Ovary (tissue), 9 donors: ENCODE measurements around the gene SPATA31C1. TPM values are rescaled to one million over a fixed set of nuclear protein-coding genes. Genes with fewer than 3 reads are reported as not detected.

ENCODE experiments used
- DNase-seq, 5 donors: peaks; one replicate each; pipeline ENCODE4 v3.0.0-alpha.2; 2019 to 2020
- H3K27ac ChIP-seq, 2 donors: fragments of 200-600 bp; one replicate each; pipeline versions ENCODE4 v1.5.1 to v1.8.0; 2019 to 2022
- H3K27me3 ChIP-seq: fragments of 200-600 bp; one replicate; pipeline ENCODE4 v1.8.0; 2022
- H3K36me3 ChIP-seq: fragments of 200-600 bp; sonication (generic); one replicate; pipeline ENCODE4 v1.5.1; 2019
- H3K4me1 ChIP-seq: one replicate; pipeline ENCODE4 v1.8.1; 2013; ENCODE audit warnings: mild to moderate bottlenecking, moderate library complexity; ENCODE audit not compliant: insufficient read depth
- H3K4me3 ChIP-seq: fragments of 200-600 bp; sonication (generic); one replicate; pipeline ENCODE4 v1.5.1; 2017
- H3K9me3 ChIP-seq, 2 donors: fragments of 200-600 bp in 1 of 2; sonication (generic) in 1 of 2; one replicate each; pipeline versions ENCODE4 v1.5.1 to v1.8.1; 2013 to 2019; ENCODE audit warnings: mild to moderate bottlenecking in 1 of 2, moderate library complexity in 1 of 2
- EP300 ChIP-seq: sonication (generic); formaldehyde crosslinking; IDR thresholded peaks from one replicate; pipeline ENCODE4 v1.6.1; 2017; ENCODE audit warnings: antibody characterized with exemption
- POLR2A ChIP-seq: fragments of 450-650 bp; IDR thresholded peaks from one replicate; pipeline ENCODE4 v1.6.1; 2017; ENCODE audit warnings: antibody characterized with exemption, mild to moderate bottlenecking, moderate library complexity
- WGBS, 3 donors: extraction: QIAGEN DNeasy Blood & Tissue Kit in 1 of 3; methylation state at CpG; one replicate each; pipeline versions ENCODE4 v1.1.5 to v1.1.7; 2013 to 2017; 5-methylcytosine and 5-hydroxymethylcytosine counted together
- intact Hi-C, 4 donors: fragments of 100-400 bp; cut with DNase I; formaldehyde crosslinking; loops; one replicate each; pipeline versions ENCODE4 v1.11.0 to v1.15.1; 2022 to 2023
- polyA plus RNA-seq, 2 donors: library from polyadenylated mRNA; stranded (reverse); fragments of 200-250 nt in 1 of 2; fragments of 350-450 nt in 1 of 2; fragmentation: Illumina TruSeq in 1 of 2; extraction: RNeasy Lipid Tissue Mini Kit (QIAGEN cat#74804) in 1 of 2; gene quantifications; one replicate each; pipeline ENCODE4 v1.2.3, GENCODE V29; 2013 to 2014
- total RNA-seq, 7 donors: library from RNA; depleted of rRNA in 2 of 7; stranded (reverse); fragments of >200 nt in 2 of 7; fragmentation: NEBNext Ultra II Directional in 3 of 7; extraction: Animal tissue kit (Norgen Biotek cat#: 25700) in 3 of 7; gene quantifications; one replicate each; pipeline versions ENCODE4 v1.1.0 to v1.2.4, GENCODE V29; 2016 to 2023
- TF ChIP-seq, protein P1 (sequence below), 3 donors: fragments of 450-650 bp in 2 of 3; fragments of 200-600 bp in 1 of 3; IDR thresholded peaks; one replicate each; pipeline versions ENCODE4 v1.5.1 to v1.8.0; 2016 to 2022; ENCODE audit warnings: antibody characterized with exemption in 3 of 3, mild to moderate bottlenecking in 1 of 3
- donor health status: DM: no; HTN: no; CAD: no; lungs with moderate emphysema.
- donor health status: DM: no; HTN: no; CAD: no.
- donor health status: Bipolar disorder and iron deficiency.
- donor health status: DM: yes; HTN: yes; CAD: no.
- donor health status: DM: no; HTN: no; CAD: no.
- donor health status: DM: yes; HTN: yes; CAD: no.

SPATA31C1 gene
- total and polyA plus RNA-seq, 9 donors = not detected

DNA sequence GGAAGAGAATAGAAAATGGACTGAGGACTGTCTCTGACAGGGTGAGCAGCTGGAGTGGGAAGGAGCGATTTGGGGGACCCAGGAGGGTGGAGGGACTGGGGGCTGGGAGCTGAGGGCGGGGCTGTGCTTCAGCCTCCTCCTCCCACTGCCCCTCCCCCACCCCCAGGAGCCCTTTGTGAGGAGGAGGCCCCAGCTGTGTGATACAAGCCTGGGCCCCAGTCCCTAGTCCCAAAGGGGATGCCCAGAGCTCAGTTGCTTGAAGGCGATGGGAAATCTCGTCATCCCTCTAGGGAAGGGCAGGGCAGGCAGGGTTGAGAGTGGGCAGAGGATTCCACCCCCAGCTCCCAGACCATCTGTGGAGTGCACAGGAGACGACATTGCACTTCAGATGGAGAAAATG, 35.1 kb upstream of the SPATA31C1 start, which contains the start of gene SPATA31E1:
TSS of gene SPATA31E1 (plus strand) at position 251 of the 400 bp plus-strand sequence. CDS start at position 266, 15 bp downstream.
- peak in 1 of 5 donors; percentile 6 for DNase-seq
- TF ChIP-seq POLR2A = no peak
- TF ChIP-seq EP300 = no peak
- TF ChIP-seq, protein P1, sequence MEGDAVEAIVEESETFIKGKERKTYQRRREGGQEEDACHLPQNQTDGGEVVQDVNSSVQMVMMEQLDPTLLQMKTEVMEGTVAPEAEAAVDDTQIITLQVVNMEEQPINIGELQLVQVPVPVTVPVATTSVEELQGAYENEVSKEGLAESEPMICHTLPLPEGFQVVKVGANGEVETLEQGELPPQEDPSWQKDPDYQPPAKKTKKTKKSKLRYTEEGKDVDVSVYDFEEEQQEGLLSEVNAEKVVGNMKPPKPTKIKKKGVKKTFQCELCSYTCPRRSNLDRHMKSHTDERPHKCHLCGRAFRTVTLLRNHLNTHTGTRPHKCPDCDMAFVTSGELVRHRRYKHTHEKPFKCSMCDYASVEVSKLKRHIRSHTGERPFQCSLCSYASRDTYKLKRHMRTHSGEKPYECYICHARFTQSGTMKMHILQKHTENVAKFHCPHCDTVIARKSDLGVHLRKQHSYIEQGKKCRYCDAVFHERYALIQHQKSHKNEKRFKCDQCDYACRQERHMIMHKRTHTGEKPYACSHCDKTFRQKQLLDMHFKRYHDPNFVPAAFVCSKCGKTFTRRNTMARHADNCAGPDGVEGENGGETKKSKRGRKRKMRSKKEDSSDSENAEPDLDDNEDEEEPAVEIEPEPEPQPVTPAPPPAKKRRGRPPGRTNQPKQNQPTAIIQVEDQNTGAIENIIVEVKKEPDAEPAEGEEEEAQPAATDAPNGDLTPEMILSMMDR (IDR thresholded peaks at IDR 0.05) = no peak
- no peak within 1 kb of the TSS for H3K4me3 ChIP-seq

DNA sequence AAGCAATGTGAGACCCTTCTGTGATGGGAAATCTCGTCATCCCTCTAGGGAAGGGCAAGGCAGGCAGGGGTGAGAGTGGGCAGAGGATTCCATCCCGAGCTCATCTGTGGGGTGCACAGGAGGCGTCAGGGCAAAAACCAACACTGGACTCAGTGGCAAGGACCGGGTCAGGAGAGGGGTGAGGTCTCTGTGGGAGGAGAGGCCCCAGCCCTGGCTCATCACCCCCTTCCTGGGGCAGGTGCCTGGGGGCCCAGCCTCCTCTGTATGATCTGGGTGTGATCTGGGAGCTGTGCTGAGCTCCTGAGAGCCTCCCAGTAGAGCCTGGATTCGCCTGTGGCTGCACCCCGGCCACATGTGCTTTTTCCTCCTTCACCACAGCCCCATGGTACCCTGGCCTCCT, 34.5 kb upstream of the SPATA31C1 start:
- Histone ChIP-seq H3K27me3 (no peaks in the 10 kb centered on the region), H3K27ac (no peak overlapping the region), H3K4me1 (no peaks in the 10 kb centered on the region), H3K4me3 (no peak overlapping the region), H3K9me3 (no peaks in the 10 kb centered on the region), H3K36me3 (no peaks in the 10 kb centered on the region)
- WGBS, 3 donors = 86 to 89% (median 87%) methylated on average over 6 of the region's 6 CpGs
- intact Hi-C loops = no loop called here
- peak in 1 of 5 donors; percentile 2 for DNase-seq
- TF ChIP-seq, protein P1 (IDR thresholded peaks at IDR 0.05) = no peak
- TF ChIP-seq EP300 = no peak
- TF ChIP-seq POLR2A = no peak

More for the DNA sequence above, 35.1 kb upstream of the SPATA31C1 start, which contains the start of gene SPATA31E1:
- Histone ChIP-seq H3K9me3 (no peaks in the 10 kb centered on the region), H3K36me3 (no peaks in the 10 kb centered on the region), H3K27ac (no peak within 1 kb of the TSS), H3K4me1 (no peaks in the 10 kb centered on the region), H3K27me3 (no peaks in the 10 kb centered on the region)
- intact Hi-C loops = no loop called here
- 86 to 92% (median 88%) methylated on average over 5 of the region's 5 CpGs for WGBS, 3 donors

DNA sequence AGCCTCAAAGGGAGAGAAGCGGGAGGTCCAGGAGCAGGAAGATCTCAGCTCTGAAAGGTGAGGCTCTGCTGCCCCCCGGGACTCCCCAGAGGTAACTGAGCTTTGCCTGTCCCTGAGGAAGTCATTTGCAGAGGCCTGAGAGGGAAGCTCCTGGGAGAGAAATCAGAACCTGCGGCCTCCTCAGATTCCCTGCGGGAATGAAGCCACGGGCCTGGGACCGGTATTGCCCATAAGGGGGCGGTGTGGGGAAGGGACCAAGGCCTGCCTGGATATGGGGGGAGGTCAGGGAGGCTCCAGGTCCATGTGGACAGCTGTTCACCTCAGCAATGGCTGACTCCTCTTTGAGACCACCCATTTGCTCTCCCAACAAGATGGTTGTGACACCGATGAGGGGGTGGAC, 33.8 kb upstream of the SPATA31C1 start:
- 78 to 89% (median 84%) methylated on average over 8 of the region's 8 CpGs for WGBS, 3 donors
- H3K4me1 ChIP-seq = no peaks in the 10 kb centered on the region
- DNase-seq = peak in 1 of 5 donors; percentile 3
- H3K27me3 ChIP-seq = no peaks in the 10 kb centered on the region
- no peaks in the 10 kb centered on the region for H3K36me3 ChIP-seq
- no peak overlapping the region for H3K27ac ChIP-seq
- intact Hi-C loops = no loop called here
- TF ChIP-seq EP300 (no peak), POLR2A (no peak)
- TF ChIP-seq, protein P1 (IDR thresholded peaks at IDR 0.05) = no peak
- no peaks in the 10 kb centered on the region for H3K9me3 ChIP-seq
- H3K4me3 ChIP-seq = no peak overlapping the region

DNA sequence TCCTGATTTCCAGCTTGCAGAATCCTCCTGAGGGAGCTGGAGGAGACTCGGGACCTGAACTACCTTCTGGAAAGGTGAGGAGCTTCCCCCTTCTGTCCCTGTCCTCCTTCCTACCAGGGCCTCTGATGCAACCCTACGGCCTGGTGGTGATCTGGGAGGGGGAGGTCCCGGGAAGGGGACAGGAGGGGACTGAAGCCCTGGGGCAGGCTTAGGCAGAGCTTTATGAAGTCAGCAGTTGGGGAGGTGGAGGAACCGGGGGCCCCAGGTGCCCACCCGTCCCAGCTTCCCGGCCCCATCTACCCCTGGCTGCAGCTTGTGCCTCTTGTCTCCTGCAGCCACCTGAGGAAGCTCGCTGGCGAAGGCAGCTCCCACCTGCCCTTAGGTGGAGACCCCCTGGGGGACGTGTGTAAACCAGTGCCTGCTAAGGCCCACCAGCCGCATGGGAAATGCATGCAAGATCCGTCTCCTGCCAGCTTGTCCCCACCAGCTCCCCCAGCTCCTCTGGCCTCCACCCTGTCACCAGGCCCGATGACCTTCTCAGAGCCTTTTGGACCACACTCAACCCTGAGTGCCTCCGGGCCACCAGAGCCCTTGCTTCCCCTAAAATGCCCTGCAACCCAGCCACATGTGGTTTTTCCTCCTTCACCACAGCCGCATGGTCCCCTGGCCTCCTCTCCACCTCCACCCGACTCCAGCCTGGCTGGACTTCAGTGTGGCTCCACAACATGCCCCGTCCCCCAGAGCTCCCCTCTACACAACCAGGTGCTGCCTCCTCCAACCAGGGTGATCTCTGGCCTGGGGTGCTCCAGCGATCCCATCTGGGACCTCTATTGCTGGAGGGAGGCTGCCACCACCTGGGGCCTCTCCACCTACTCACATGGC, 32.9 kb upstream of the SPATA31C1 start:
- no peak overlapping the region for H3K4me3 ChIP-seq
- no peaks in the 10 kb centered on the region for H3K9me3 ChIP-seq
- TF ChIP-seq, protein P1 (IDR thresholded peaks at IDR 0.05) = no peak
- TF ChIP-seq EP300 (no peak), POLR2A (no peak)
- no peaks in the 10 kb centered on the region for H3K4me1 ChIP-seq
- no peaks in the 10 kb centered on the region for H3K36me3 ChIP-seq
- H3K27ac ChIP-seq = no peak overlapping the region
- H3K27me3 ChIP-seq = no peaks in the 10 kb centered on the region
- 95 to 96% (median 95%) methylated on average over 17 of the region's 17 CpGs for WGBS, 3 donors
- peak in 1 of 5 donors; percentile 3 for DNase-seq
- intact Hi-C loops = no loop called here
